ENCODE measurements around the gene SMARCC2.

SMARCC2 gene

DNA sequence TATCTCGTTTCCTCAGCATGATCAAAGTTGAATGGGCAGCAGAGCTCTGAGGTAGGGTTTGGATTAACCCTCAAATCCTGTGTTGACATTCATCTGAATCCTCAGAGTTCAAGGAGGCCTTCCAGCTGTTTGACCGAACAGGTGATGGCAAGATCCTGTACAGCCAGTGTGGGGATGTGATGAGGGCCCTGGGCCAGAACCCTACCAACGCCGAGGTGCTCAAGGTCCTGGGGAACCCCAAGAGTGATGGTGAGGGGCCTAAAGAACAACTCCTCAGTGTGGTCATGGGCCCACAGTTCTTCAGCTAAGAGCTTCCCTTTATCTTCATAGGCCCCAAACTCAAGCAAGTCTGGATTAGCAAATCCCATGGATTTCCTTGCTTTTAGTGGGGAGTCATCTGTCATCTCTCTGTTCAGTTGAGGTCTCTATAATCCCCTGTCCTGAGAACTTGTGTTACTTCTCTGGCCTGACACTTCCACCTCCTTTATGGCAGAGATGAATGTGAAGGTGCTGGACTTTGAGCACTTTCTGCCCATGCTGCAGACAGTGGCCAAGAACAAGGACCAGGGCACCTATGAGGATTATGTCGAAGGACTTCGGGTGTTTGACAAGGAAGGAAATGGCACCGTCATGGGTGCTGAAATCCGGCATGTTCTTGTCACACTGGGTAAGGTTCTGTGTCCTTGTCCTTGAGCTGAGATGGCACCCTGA, 29.6 kb downstream of the SMARCC2 start:
- no peak for TF ChIP-seq ZBTB7A (IDR thresholded peaks at IDR 0.05; ENCODE audit: low read depth)
- no peak for TF ChIP-seq EGR1 (IDR thresholded peaks at IDR 0.05)
- TF ChIP-seq, protein P1, sequence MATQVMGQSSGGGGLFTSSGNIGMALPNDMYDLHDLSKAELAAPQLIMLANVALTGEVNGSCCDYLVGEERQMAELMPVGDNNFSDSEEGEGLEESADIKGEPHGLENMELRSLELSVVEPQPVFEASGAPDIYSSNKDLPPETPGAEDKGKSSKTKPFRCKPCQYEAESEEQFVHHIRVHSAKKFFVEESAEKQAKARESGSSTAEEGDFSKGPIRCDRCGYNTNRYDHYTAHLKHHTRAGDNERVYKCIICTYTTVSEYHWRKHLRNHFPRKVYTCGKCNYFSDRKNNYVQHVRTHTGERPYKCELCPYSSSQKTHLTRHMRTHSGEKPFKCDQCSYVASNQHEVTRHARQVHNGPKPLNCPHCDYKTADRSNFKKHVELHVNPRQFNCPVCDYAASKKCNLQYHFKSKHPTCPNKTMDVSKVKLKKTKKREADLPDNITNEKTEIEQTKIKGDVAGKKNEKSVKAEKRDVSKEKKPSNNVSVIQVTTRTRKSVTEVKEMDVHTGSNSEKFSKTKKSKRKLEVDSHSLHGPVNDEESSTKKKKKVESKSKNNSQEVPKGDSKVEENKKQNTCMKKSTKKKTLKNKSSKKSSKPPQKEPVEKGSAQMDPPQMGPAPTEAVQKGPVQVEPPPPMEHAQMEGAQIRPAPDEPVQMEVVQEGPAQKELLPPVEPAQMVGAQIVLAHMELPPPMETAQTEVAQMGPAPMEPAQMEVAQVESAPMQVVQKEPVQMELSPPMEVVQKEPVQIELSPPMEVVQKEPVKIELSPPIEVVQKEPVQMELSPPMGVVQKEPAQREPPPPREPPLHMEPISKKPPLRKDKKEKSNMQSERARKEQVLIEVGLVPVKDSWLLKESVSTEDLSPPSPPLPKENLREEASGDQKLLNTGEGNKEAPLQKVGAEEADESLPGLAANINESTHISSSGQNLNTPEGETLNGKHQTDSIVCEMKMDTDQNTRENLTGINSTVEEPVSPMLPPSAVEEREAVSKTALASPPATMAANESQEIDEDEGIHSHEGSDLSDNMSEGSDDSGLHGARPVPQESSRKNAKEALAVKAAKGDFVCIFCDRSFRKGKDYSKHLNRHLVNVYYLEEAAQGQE (IDR thresholded peaks at IDR 0.05; ENCODE audit: low read depth) = no peak
- TF ChIP-seq, protein P2, sequence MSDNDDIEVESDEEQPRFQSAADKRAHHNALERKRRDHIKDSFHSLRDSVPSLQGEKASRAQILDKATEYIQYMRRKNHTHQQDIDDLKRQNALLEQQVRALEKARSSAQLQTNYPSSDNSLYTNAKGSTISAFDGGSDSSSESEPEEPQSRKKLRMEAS (IDR thresholded peaks at IDR 0.05) = no peak
- no peak for TF ChIP-seq CREB1 (IDR thresholded peaks at IDR 0.05; ENCODE audit: low read depth)
- TF ChIP-seq, protein P3, sequence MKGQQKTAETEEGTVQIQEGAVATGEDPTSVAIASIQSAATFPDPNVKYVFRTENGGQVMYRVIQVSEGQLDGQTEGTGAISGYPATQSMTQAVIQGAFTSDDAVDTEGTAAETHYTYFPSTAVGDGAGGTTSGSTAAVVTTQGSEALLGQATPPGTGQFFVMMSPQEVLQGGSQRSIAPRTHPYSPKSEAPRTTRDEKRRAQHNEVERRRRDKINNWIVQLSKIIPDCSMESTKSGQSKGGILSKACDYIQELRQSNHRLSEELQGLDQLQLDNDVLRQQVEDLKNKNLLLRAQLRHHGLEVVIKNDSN (IDR thresholded peaks at IDR 0.05) = no peak
- TF ChIP-seq TEAD4 (IDR thresholded peaks at IDR 0.05) = no peak
- no peak for TF ChIP-seq NFIC (IDR thresholded peaks at IDR 0.05)
- no peak for TF ChIP-seq CEBPB (IDR thresholded peaks at IDR 0.05)

DNA sequence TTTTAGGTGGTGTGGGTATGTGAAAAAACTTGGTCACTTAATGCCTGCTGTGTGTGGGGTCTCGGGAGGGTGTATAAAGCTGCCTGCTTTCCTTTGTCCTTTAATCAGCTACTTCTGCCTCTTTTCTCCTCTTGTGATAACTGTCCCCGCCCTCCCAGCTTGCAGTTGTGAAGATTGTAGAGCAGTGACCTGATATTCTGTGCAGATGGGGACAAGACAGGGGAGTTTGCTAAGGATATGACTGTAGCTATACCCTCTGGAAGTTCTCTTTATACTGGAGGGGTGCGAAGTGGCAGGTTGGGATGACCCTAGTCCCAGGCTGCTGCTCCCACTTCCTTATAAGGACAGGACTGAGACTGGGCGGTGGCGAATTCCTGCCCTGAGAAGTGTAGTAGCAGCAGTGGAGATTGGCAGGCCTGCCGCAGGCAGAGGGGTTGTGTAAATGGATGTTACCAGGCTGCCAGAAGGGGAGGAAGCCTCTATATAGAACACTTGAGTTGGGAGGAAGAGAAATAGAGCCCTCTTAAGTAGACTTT, 30.3 kb downstream of the SMARCC2 start:
- no peak for TF ChIP-seq EGR1 (IDR thresholded peaks at IDR 0.05)
- 0 out of 2 replicates have a peak, but pooled peaks have one; percentile 19 for TF ChIP-seq ZBTB7A (IDR thresholded peaks at IDR 0.05; ENCODE audit: low read depth)
- no peak for TF ChIP-seq YY1 (IDR thresholded peaks at IDR 0.05; ENCODE audit: low read depth)
- TF ChIP-seq TAF1 (IDR thresholded peaks at IDR 0.05; ENCODE audit: low read depth) = peak; percentile 13; the same call in 1 of the 2 replicates
- 0 out of 2 replicates have a peak, but pooled peaks have one; percentile 9 for TF ChIP-seq TCF12 (IDR thresholded peaks at IDR 0.05; ENCODE audit: low read depth)
- TF ChIP-seq EP300 (IDR thresholded peaks at IDR 0.05; ENCODE audit: borderline replicate concordance) = 0 out of 2 replicates have a peak, but pooled peaks have one; percentile 28
- TF ChIP-seq, protein P2 (IDR thresholded peaks at IDR 0.05) = no peak
- TF ChIP-seq TEAD4 (IDR thresholded peaks at IDR 0.05) = peak; percentile 70
- TF ChIP-seq, protein P1 (IDR thresholded peaks at IDR 0.05; ENCODE audit: low read depth) = no peak

DNA sequence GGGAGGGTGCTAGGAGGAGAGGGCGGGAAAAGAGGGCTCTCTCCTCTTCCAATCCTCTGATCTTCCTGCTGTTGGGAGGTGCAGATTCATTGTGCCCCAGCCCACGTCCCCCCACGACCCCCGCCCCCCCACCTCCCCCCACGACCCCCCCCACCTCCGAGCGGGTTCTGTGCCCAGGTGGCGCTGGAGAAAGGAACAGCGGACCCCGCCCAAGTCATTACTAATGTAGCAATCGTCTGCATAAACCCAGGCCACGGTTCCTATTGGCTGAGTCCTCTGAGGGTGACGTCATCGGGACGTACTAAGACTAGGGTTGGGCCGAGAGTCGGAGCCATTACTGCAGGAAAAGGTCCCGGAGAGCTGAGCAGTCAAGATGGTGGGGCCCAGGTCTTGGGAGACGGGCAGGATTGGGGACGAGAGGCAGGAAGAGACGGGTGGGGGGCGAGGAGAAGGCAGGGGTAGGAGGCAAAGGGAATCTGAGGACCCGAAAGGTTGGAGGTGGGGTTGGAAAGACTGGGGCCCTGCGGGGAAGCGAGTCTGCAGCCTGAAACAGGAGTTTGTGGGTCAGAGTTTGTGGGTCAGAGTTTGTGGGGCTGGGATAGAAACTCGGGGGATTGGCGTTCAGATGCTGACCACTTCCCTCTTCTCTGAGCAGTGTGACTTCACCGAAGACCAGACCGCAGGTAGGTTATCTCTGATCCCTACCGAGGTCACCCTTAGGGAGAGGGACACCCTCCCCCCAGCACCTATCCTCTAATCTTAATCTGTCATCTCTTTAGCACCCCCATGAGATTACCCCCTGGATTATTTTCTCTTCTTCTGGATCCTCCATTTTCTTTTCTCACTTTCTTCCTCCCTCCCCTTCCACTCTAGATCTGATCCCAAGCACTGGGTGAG, 31.0 kb downstream of the SMARCC2 start, which contains the start of gene MYL6:
TSS of gene MYL6 (plus strand) at position 331 of the 897 bp plus-strand sequence. CDS start at position 374, 43 bp downstream.
- TF ChIP-seq CEBPB (IDR thresholded peaks at IDR 0.05) (peak; percentile 87), NFIC (IDR thresholded peaks at IDR 0.05) (no peak; the same call in 1 of the 2 replicates), YY1 (IDR thresholded peaks at IDR 0.05; ENCODE audit: low read depth) (peak; percentile 96), TEAD4 (IDR thresholded peaks at IDR 0.05) (peak; percentile 52; the same call in 1 of the 2 replicates), ZBTB7A (IDR thresholded peaks at IDR 0.05; ENCODE audit: low read depth) (0 out of 2 replicates have a peak, but pooled peaks have one; percentile 25), TAF1 (IDR thresholded peaks at IDR 0.05; ENCODE audit: low read depth) (peak; percentile 96), TCF12 (IDR thresholded peaks at IDR 0.05; ENCODE audit: low read depth) (peak; percentile 55; the same call in 1 of the 2 replicates), EGR1 (IDR thresholded peaks at IDR 0.05) (no peak), RAD21 (IDR thresholded peaks at IDR 0.05; ENCODE audit: low read depth) (no peak), FOXM1 (IDR thresholded peaks at IDR 0.05; ENCODE audit: borderline replicate concordance, low read depth) (no peak), CREB1 (IDR thresholded peaks at IDR 0.05; ENCODE audit: low read depth) (peak; percentile 87), EP300 (IDR thresholded peaks at IDR 0.05; ENCODE audit: borderline replicate concordance) (0 out of 2 replicates have a peak, but pooled peaks have one; percentile 22)
- TF ChIP-seq, protein P3 (IDR thresholded peaks at IDR 0.05) = no peak
- TF ChIP-seq, protein P1 (IDR thresholded peaks at IDR 0.05; ENCODE audit: low read depth) = no peak
- TF ChIP-seq, protein P2 (IDR thresholded peaks at IDR 0.05) = no peak
